ENCODE data around the gene DNAJC28.

DNA sequence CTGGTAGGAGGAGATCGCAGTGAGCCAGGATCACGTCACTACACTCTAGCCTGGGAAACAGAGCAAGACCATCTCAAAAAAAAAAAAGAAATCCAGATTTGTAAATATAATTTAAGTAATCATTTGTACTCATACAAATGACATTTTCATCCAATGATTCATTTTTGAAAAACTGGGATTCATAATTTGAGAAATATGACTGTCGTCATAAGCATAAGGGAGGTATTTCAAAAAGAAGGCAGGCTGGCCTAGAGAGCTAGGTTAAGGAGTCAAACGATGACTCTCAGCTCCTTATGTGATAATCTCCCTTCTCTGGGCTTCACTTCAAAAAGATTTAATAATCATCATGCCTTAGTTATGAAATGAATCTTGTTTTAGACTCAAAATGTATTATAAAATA is 48.1 kb upstream of the DNAJC28 start:
- TF ChIP-seq POLR2AphosphoS5 (IDR thresholded peaks at IDR 0.05) (no peak), POLR2A (IDR thresholded peaks at IDR 0.05) (no peak)
- TF ChIP-seq, protein P1, sequence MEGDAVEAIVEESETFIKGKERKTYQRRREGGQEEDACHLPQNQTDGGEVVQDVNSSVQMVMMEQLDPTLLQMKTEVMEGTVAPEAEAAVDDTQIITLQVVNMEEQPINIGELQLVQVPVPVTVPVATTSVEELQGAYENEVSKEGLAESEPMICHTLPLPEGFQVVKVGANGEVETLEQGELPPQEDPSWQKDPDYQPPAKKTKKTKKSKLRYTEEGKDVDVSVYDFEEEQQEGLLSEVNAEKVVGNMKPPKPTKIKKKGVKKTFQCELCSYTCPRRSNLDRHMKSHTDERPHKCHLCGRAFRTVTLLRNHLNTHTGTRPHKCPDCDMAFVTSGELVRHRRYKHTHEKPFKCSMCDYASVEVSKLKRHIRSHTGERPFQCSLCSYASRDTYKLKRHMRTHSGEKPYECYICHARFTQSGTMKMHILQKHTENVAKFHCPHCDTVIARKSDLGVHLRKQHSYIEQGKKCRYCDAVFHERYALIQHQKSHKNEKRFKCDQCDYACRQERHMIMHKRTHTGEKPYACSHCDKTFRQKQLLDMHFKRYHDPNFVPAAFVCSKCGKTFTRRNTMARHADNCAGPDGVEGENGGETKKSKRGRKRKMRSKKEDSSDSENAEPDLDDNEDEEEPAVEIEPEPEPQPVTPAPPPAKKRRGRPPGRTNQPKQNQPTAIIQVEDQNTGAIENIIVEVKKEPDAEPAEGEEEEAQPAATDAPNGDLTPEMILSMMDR (IDR thresholded peaks at IDR 0.05) = no peak

All from sigmoid colon (tissue), 4 donors.